Endometrial microvascular endothelial cells (primary cell): ENCODE results near the gene ACTC1. TPM values are rescaled to one million over a fixed set of nuclear protein-coding genes. Genes with fewer than 3 reads are reported as not detected.
"Not testable (repeated sequence)": the region's sequence is repeated elsewhere in the genome, so short reads cannot be mapped to it uniquely, and the experiment has no call there.

Experiments
- in situ Hi-C: cut with HindIII; loops from 2 replicates; pipeline ENCODE4 v1.10.0; 2017; ENCODE audit warnings: low sequenced_read_pairs, low pct_unique_long_range_greater_than_20kb; ENCODE audit errors: inconsistent ontology term
- total RNA-seq: library from RNA; depleted of rRNA; stranded (reverse); fragments of >200 nt; gene quantifications from one replicate; pipeline ENCODE4 v1.2.3, GENCODE V29; 2015; ENCODE audit errors: inconsistent ontology term

The ACTC1 gene
- total RNA-seq, result not detected

DNA sequence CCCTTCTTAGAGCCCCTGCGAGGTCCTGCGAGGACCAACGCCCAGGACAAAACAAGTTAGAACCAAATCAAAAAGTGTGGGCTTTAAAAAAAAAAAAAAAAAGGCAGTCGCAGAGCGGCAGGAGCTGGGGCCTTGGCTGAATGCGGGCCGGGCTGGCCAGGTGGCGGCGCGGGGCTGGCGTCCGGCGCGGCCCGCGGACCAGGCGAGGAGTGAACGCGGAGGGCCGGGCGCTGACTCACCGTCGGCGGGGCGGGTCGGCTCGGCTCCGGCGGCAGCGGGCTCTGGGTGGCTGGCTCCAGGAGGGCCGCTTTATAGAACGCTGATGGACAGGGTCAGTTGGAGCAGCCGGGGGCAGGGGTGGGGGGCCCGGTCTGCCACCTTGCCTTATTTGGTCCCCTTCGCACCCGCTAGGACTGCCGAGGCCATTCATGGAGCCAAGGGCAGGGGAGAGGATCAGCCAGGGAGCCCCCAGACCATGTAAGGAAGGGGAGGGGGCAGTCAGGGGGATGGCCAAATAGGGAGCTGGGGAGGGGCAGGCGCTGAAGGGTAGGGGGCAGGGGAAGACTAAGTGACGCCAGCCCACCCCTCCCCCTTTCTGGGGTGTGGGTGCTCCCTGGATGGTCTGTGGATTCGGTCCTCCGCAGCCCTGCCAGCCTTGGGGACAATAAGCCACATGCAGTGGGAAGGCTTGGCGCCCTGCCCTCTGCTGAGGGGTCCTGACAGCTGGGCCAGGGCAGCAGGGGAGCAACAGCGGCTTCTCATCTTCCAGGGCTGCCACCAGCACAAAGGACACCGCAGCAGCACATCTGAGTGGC is at the start of gene ACTC1:
ACTC1 (minus strand) TSS at position 283 of the 815 bp plus-strand sequence. CDS start 741 bp downstream, outside the sequence.
- in situ Hi-C loops, result no loop called here

DNA sequence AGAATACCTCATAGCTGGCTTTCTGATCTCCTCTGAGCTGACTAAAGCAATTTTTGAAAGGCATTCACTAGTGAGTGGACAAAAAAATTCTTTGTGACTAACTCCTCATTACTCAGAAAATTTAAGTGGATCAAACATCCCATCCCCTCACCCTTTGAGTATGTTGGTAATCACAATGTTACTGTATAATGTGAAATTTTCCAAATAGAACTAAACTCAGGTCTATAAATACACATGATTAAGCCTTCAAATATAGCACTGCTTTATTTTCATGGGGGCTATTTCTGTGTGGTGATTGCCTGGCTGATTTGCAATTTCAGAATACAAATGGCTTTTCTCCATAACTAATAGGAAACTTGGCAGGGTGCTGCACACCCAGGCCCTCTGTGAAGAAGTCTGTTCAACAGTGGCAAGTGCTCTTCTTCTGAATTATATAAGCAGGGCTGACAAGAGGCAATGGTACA is 45.9 kb upstream of the ACTC1 start:
- in situ Hi-C loops, result no loop called here

DNA sequence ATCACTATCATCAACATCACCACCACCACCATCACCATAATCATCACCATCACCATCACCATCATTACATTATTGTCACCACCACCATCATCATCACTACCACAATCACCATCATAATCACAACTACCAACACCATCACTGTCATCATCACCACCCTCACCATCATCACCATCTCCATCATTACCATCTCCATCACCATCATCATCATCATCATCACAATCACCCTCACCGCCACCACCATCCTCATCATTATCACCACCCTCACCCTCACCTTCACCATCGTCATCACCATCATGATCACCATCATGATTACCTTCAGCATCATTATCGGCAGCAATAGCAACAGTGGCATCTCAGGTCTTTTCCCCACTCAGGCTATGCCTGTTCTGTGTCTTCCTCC is 42.9 kb upstream of the ACTC1 start:
- in situ Hi-C loops, result no loop called here

DNA sequence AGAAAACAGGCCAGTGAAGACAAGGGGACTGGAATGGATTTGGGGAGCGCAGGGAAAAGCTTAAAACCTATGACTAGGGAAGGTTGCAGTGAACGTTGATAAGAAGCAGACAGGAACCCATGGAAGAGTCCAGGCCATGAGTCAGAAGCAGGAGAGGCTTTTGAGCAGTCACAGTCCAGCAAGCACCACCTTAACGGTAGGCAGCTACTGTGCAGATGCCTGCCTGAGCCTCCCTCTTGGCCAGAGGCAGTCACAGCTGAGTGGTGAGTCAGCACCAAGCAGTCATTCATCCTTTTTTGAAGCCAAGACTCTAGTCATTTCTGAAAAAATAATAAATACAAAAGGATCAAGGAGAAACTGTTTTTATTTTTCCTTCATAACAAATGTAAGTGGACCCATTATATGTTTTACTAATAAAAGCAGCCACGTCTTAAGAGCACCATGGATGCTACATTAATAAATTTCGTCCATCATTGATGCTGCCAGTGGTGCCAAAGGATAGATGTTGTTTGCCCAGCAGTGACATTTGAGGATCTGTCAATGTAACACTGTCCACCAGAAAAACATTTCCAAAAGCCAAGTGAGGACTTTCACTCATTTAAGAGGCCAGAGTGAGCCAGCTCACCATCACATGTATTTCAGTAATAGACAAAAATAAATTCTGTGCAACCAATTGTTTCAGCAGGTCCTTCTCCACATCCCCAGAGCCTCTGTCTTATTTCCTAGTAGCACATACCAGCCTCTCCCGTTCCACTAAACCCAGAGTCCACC is 42.1 kb upstream of the ACTC1 start:
- in situ Hi-C loops, result no loop called here

DNA sequence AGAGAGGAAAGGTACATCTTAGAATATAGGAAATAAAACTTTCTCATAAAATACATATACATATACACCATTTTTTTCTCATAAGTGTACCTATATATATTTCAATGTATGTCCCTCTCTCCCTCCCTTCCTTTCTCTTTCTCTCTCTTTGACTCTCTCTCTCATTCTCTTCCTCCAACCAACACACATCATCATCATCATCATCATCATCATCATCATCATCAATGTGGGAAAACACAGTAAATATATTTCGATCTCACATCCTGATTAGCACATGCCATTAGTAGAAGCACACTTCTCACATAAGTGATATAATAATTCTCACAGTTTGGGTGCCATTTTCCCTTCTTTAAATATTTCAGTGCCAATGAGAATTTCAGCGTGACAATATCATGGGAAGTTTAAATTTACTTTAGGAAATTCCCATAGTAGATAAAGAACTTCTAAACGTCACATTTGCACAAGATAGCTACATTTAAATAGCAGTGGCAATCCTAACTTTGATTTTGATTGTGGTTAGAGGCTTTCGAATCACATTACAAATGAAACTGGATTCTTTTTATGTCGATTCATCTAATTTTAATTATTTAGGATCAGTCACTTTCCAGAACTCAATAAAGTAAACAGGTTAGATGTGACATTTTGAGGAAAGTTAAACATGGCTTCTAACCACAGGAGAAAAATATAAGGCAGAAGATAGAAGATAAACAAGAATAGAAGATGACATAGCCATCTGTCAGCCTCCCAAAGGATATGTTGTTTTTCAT is 33.0 kb upstream of the ACTC1 start:
- in situ Hi-C loops, result no loop called here

DNA sequence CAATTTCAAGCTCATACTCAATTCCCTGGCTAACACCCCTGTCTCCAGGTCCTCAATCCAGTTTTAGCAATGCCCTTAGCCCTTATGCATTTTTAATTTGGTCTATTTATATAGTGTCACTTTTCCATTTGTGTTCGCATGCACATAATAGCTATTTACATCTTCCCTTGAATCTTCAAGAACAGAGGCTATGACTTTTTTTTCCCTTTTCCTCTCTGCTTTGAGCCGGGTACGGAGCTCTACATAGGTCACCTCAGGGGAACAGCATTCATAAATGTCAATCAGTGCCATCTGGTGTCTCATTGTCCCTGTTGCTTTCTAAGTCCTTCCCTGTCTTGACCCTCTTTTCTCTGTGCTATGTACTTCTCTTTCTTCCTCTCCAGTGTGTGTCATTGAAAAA is 26.5 kb upstream of the ACTC1 start:
- in situ Hi-C loops, result no loop called here

DNA sequence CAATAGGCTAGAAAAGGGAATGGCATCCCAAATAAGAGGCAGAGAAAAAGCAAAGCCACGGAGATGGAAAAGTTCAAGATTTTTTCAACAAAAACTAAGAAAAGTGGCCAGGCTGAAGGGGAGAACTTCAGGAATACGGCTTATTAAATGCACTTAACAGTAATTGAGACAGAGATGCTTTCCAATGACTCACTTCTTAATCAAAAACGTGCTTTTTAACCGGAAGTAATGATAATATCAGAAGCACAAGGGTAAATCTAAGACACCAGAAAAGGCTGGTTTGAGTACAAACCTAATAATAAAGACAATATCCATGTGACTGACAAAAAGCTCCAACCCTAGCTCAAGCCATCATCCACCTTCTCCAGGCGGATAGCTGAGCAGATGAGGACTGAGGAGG is 24.8 kb upstream of the ACTC1 start:
- in situ Hi-C loops, result no loop called here

DNA sequence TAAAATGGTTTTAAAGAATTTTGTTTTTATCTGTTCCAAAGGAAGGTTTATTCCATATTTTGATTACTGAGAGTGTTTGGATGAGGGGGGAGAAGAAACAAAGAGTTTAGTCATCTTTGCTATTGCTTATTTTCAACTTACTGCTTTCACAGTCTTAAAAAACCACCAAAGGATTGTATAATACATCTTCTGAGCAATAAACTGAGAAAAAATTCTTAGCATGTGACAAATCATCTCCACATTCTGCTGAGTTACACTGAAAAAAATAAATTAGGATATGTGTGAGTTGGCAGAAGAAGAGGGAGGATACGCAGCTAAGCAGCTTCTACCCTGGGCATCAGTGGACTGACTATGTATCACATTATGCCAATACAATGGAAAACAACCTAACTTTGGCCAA is 23.2 kb upstream of the ACTC1 start:
- in situ Hi-C loops, result no loop called here

DNA sequence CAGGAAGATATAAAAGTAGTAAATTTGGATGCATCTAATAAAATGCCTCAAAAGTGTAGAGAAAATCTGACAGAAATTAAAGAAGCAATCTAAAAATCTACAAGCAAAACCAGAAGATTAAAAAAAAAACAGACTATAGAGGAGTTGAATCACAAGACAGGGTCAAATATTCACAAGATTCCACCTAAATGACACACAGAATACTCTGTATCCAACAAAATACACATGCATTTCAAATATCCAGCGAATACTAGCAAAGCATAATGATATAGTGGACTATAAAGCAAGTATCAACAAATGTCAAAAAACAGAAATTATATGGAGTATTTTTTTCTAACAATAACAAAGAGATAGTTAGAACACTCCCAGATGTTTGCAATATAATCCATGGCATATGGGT is 20.5 kb upstream of the ACTC1 start:
- in situ Hi-C loops, result no loop called here

DNA sequence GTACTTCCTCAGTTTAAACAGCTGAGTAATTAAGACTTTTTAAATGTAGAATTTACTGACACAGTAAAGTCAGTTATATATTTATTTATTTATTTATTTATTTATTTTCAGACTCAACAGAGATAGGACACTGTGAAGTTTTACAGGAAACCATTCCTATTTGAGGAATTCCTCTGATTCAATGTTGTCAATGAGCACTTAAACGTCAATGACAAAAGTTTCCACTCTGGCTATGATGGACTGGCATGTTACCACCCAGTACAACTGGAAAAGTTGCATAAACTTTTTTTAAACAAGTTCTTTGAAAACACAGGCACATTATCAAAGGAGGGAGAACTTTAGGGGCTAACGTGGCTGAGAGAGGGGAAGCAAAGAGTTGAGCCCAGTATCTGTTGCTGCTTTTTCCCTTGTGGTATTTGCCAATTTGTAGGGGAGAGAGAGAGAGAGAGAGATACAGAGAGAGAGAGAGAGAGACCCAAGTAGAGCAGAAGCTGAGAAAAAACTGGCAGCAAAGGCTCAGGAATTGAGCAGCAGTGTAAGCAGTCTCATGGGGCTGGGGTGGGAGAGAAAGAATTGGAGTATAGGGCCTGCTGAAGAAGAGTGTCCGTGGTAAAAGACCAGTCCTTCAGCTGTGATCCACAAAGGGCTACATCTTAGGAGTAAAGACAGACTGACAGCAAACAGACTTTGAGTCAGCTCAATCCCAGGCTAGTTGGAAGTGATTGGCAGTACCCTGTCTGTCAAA is 18.3 kb upstream of the ACTC1 start:
- in situ Hi-C loops, result no loop called here

DNA sequence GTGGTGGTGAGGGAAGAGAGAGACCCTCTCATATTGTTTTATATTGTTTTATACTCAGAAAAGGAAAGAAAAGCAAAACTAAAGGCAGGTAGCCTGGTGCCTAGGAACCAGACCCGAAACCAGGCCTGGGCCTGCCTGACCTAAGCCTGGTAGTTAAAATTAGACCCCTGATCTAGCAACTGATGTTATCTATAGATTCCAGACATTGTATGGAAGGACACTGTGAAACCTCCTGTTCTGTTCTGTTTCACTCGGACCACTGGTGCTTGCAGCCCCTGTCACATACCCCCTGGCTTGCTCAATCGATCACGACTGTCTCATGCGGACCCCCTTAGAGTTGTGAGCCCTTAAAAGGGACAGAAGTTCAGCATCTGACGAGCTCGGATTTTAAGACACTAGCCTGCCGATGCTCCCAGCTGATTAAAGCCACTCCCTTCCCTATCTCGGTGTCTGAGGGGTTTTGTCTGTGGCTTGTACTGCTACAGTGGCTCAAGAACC is 17.6 kb upstream of the ACTC1 start:
- in situ Hi-C loops, result not testable (repeated sequence)

DNA sequence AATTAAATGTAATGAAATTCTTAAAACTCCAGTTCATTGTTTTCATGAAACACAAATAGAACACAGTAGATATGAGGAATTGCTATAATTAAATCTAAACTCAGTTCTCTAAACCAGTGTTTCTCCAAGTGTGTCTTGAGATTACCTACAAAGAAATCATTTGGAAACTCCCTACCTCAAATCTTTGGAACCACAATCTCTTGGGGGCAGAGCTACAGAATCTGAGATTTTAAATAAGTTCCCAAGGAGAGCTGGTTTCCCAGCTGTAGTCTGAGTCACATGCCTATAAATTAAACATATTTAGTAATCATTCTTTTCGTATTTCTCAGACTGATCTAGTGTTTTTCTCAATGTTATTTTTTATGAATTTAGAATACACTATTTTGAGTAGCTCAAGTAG is 17.0 kb upstream of the ACTC1 start:
- in situ Hi-C loops, result no loop called here

DNA sequence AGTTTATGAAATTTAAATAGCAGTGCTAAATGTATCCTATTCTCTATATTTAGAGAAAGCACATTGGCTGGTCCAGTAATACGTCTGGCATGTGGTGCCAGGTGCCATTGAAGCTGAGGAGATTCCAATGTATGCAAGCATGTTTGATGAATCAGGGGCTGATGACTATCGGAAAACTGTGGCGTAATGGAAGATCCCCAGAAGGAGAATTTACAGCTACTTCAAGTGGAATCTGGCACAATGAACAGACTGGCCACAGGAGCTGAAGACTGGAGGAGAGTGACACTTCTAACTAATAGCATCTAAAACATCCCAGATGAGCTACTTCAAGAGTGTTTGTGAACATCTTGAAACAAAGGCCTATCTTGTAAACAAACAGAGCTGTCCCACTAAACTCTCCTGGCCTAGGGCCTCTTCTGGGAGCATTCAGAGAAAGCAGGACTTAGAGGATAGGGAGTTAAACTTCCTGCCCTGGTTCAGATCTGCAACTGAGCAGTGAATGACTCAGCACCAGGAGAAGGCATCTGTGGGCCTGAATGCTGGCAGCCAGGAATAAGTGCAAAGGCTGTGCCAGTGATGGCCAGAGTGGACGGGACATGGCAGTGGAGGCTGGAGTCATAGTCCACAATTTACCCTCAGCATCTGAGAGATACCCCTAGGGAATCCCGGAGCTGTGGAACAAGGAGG is 15.2 kb upstream of the ACTC1 start:
- in situ Hi-C loops, result no loop called here

DNA sequence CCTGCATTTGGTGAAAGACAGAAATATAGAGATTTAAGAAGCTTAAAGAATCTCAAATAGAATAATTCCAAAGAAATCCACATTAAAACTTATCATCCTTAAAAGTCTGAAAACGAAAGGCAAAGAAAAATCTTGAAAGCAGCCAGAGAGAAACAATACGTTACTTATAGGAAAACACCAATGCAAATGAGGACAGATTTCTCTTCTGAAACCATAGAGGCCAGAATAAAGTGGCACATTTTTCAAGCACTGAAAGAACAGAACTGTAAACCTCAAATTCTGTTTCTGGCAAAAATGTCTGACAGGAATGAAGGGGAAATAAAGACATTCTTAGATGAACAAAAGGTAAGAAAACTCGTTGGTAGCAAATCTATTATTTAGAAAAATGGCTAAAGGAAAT is 13.8 kb upstream of the ACTC1 start:
- in situ Hi-C loops, result no loop called here

DNA sequence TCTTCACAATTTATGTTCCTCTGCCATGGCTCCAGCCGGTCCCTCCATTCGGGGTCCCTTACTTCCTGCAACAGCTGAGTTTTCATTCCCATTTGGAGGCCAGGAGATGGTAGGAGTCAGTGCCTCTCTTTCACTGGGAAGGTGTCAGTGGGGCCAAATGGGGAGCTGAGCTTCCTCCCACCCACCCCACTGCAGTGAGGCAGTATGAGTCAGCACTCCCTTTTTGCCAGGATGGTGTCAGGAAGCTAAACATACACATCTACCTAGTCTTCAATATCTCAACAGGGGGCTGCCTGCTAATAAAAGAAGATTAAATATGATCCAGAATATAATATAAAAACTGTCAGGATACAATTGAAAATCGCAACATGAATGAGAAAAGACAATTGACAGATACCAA is 12.7 kb upstream of the ACTC1 start:
- in situ Hi-C loops, result no loop called here

DNA sequence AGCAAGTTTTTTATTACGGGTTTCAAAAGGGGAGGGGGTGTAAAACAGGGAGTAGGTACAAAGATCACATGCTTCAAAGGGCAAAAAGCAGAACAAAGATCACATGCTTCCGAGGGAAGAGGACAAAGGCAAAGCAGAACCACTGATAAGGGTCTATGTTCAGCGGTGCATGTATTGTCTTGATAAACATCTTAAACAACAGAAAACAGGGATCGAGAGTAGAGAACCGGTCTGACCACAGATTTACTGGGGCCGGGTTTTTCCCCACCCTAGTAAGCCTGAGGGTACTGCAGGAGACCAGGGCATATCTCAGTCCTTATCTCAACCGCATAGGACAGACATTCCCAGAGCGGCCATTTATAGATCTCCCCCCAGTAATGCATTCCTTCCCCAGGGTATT is 11.9 kb upstream of the ACTC1 start:
- in situ Hi-C loops, result not testable (repeated sequence)

DNA sequence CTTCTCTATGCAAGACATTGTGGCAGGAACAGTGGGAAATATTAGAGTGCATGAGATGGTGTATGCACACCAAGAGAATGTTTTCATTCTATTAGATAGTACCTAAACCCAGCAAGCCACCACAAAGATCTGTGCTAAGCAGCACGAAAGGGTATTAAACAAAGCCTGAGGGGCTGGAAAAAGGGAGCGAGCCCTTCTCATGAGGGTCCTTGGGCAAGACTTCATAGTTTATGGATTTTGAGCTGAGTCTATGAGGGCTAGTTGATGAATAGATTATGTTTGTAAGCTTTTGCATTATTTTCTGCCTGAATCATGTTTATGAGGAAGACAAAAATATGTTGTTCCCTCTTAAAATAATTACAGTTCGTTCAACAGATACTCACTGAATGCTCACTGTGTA is 9.4 kb upstream of the ACTC1 start:
- in situ Hi-C loops, result no loop called here

DNA sequence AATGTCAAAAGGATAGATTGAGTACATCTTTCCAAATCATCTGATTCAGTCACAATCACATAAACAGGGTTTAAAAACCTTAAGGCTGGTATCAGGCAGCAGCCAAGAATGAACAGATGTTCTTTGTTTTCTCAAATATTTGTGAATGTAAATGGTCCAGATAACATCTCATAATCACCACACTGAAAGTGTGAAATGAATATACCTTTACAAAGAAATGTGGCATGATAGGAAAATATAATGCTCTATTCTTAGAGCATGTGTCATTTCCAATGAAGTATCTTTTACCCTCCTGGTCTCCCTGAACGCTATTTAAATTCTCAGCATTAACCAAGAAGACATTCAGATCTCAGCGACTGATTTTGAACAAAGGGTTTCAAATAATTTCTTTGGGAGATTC is 8.8 kb upstream of the ACTC1 start:
- in situ Hi-C loops, result no loop called here
